H9 (cell line): ENCODE results near the gene IDNK. TPM values are rescaled to one million over a fixed set of nuclear protein-coding genes. Genes with fewer than 3 reads are reported as not detected.
A peak's percentile ranks its signal among the peaks of the same experiment; 100 is the strongest.

ENCODE experiments used
- DNase-seq: peaks from one replicate; pipeline ENCODE4 v3.0.0-alpha.2; 2017
- H2AFZ ChIP-seq: one replicate; pipeline ENCODE4 v1.6.1; 2013; ENCODE audit warnings: mild to moderate bottlenecking, low read length, control low read depth, moderate library complexity
- H2AK5ac ChIP-seq: 2 replicates; pipeline ENCODE4 v1.6.1; 2013; ENCODE audit warnings: low read length, control low read depth, mixed read lengths; ENCODE audit not compliant: insufficient read length
- H2BK120ac ChIP-seq: one replicate; pipeline ENCODE4 v1.6.1; 2013; ENCODE audit warnings: low read depth, mild to moderate bottlenecking, low read length, control low read depth, inconsistent platforms; ENCODE audit not compliant: poor library complexity, severe bottlenecking
- H2BK12ac ChIP-seq: 2 replicates; pipeline ENCODE4 v1.6.1; 2013; ENCODE audit warnings: low read length, control low read depth, mixed read lengths, low read depth; ENCODE audit not compliant: insufficient read length
- H2BK15ac ChIP-seq: 2 replicates; pipeline ENCODE4 v1.6.1; 2013; ENCODE audit warnings: low read depth, low read length, control low read depth
- H2BK20ac ChIP-seq: one replicate; pipeline ENCODE4 v1.6.1; 2013; ENCODE audit warnings: low read depth, mild to moderate bottlenecking, low read length, control low read depth, inconsistent platforms; ENCODE audit not compliant: poor library complexity, severe bottlenecking
- H2BK5ac ChIP-seq: 2 replicates; pipeline ENCODE4 v1.6.1; 2013; ENCODE audit warnings: low read length, control low read depth, mixed read lengths; ENCODE audit not compliant: insufficient read length
- H3K14ac ChIP-seq: 2 replicates; pipeline ENCODE4 v1.6.1; 2013; ENCODE audit warnings: low read length, control low read depth; ENCODE audit not compliant: insufficient read depth
- H3K18ac ChIP-seq: 2 replicates; pipeline ENCODE4 v1.6.1; 2013; ENCODE audit warnings: low read depth, mild to moderate bottlenecking, mixed read lengths, low read length, control low read depth; ENCODE audit not compliant: insufficient read length
- H3K23ac ChIP-seq: 2 replicates; pipeline ENCODE4 v1.6.1; 2013; ENCODE audit warnings: low read length, control low read depth, mixed read lengths, low read depth; ENCODE audit not compliant: insufficient read length
- H3K23me2 ChIP-seq: 2 replicates; pipeline ENCODE4 v1.6.1; 2013; ENCODE audit warnings: low read depth, mild to moderate bottlenecking, mixed read lengths, low read length, control low read depth; ENCODE audit not compliant: insufficient read length, poor library complexity, severe bottlenecking
- H3K27ac ChIP-seq: 2 replicates; pipeline ENCODE4 v1.5.1; 2013; ENCODE audit warnings: low read length, control low read depth, mixed read lengths, low read depth; ENCODE audit not compliant: insufficient read length
- H3K27me3 ChIP-seq: 2 replicates; pipeline ENCODE4 v1.6.1; 2013; ENCODE audit warnings: low read length, control low read depth, inconsistent platforms; ENCODE audit not compliant: insufficient read depth
- H3K4ac ChIP-seq: 2 replicates; pipeline ENCODE4 v1.6.1; 2013; ENCODE audit warnings: low read depth, mild to moderate bottlenecking, control low read depth, inconsistent platforms, low read length, moderate library complexity
- H3K4me1 ChIP-seq: 2 replicates; pipeline ENCODE4 v1.6.1; 2013; ENCODE audit warnings: low read length, control low read depth, inconsistent platforms; ENCODE audit not compliant: insufficient read depth
- H3K4me2 ChIP-seq: 2 replicates; pipeline ENCODE4 v1.6.1; 2013; ENCODE audit warnings: low read length, control low read depth, mixed read lengths; ENCODE audit not compliant: insufficient read length, insufficient read depth
- H3K56ac ChIP-seq: 2 replicates; pipeline ENCODE4 v1.6.1; 2013; ENCODE audit warnings: low read depth, mild to moderate bottlenecking, mixed read lengths, low read length, control low read depth; ENCODE audit not compliant: insufficient read length
- H3K79me1 ChIP-seq: 2 replicates; pipeline ENCODE4 v1.6.1; 2013; ENCODE audit warnings: low read depth, mild to moderate bottlenecking, moderate library complexity, low read length, control low read depth, inconsistent platforms; ENCODE audit not compliant: insufficient read depth, poor library complexity, severe bottlenecking
- H3K79me2 ChIP-seq: 2 replicates; pipeline ENCODE4 v1.6.1; 2013; ENCODE audit warnings: low read length, control low read depth, inconsistent platforms; ENCODE audit not compliant: insufficient read depth
- H3K9ac ChIP-seq: 2 replicates; pipeline ENCODE4 v1.6.1; 2013; ENCODE audit warnings: low read length, control low read depth, mixed read lengths; ENCODE audit not compliant: insufficient read length; ENCODE audit errors: extremely low read depth
- H3K9me3 ChIP-seq: one replicate; pipeline ENCODE4 v1.6.1; 2013; ENCODE audit warnings: low read depth, low read length, inconsistent platforms; ENCODE audit not compliant: control insufficient read depth
- H3T11ph ChIP-seq: one replicate; pipeline ENCODE4 v1.6.1; 2013; ENCODE audit warnings: mild to moderate bottlenecking, low read length, control low read depth, inconsistent platforms
- H4K20me1 ChIP-seq: one replicate; pipeline ENCODE4 v1.6.1; 2013; ENCODE audit not compliant: control insufficient read depth, insufficient read length, insufficient read depth
- H4K5ac ChIP-seq: 2 replicates; pipeline ENCODE4 v1.6.1; 2013; ENCODE audit warnings: low read depth, mild to moderate bottlenecking, mixed read lengths, low read length, control low read depth; ENCODE audit not compliant: insufficient read length
- H4K8ac ChIP-seq: replicated peaks from 2 replicates; pipeline ENCODE4 v1.6.1; 2013; ENCODE audit warnings: low read length, control low read depth, mixed read lengths, low read depth; ENCODE audit not compliant: insufficient read length
- H4K91ac ChIP-seq: 2 replicates; pipeline ENCODE4 v1.6.1; 2013; ENCODE audit warnings: low read depth, mild to moderate bottlenecking, moderate library complexity, mixed read lengths, low read length, control low read depth; ENCODE audit not compliant: insufficient read length
- H3K27ac Mint-ChIP-seq, 3 experiments: 2 replicates in 2 of 3; 3 replicates in 1 of 3; pipeline ENCODE4 v1.8.0; 2020 to 2021; ENCODE audit warnings: mixed read lengths in 3 of 3, mild to moderate bottlenecking in 1 of 3, moderate library complexity in 1 of 3
- H3K27me3 Mint-ChIP-seq: 2 replicates; pipeline ENCODE4 v1.8.0; 2021; ENCODE audit warnings: low read depth, mild to moderate bottlenecking, moderate library complexity, mixed read lengths
- H3K36me3 Mint-ChIP-seq, 3 experiments: 2 replicates in 2 of 3; 3 replicates in 1 of 3; pipeline ENCODE4 v1.8.0; 2020 to 2021; ENCODE audit warnings: low read depth in 3 of 3, mixed read lengths in 3 of 3; ENCODE audit not compliant: insufficient read depth in 1 of 3
- H3K4me1 Mint-ChIP-seq, 2 experiments: 2 replicates each; pipeline ENCODE4 v1.8.0; 2020; ENCODE audit warnings: mixed read lengths in 2 of 2
- H3K4me3 Mint-ChIP-seq, 2 experiments: 2 replicates in 1 of 2; 3 replicates in 1 of 2; pipeline ENCODE4 v1.8.0; 2020 to 2021; ENCODE audit warnings: mild to moderate bottlenecking in 2 of 2, mixed read lengths in 2 of 2, moderate library complexity in 1 of 2
- H3K9me3 Mint-ChIP-seq, 2 experiments: 2 replicates in 1 of 2; 3 replicates in 1 of 2; pipeline ENCODE4 v1.8.0; 2020; ENCODE audit warnings: mild to moderate bottlenecking in 2 of 2, mixed read lengths in 2 of 2, moderate library complexity in 1 of 2
- CTCF ChIP-seq: fragments of 200-600 bp; sonication (generic); conservative IDR thresholded peaks from 3 replicates; pipeline ENCODE4 v1.8.0; 2021; ENCODE audit warnings: antibody characterized with exemption, mild to moderate bottlenecking
- whole genome bisulfite sequencing: extraction: QIAGEN DNeasy Blood & Tissue Kit; methylation state at CpG from one replicate; pipeline ENCODE4 v1.1.7; 2013; ENCODE audit warnings: missing lambda C conversion rate, low lambda C conversion rate, mixed read lengths; ENCODE audit not compliant: insufficient read length; ENCODE audit errors: extremely low coverage; 5-methylcytosine and 5-hydroxymethylcytosine counted together
- total RNA-seq: library from RNA; stranded (reverse); gene quantifications from 2 replicates; pipeline ENCODE4 v1.2.1, GENCODE V29; 2021

IDNK gene
- total RNA-seq, 1 experiment from 2014 or later: 1.4 TPM

DNA sequence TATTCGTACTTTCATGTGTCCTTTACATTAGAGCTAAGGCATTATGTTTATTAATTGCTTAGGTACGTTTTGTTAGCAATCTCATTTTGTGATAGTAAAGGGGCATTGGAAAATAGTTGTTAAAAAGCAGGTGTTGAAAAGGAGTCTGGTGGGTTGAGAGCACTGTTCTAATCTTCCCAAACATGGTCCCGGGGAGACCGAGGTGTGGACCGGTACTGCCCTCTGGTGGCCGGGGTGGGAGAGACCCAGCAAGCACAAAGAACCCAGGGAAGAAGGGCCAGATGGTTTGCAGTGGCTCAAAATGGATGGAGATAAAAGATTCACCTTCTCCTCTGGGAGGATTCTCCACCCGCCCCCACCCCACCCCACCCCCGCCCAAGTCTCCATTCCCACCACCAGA is 26.1 kb downstream of the IDNK start:
- H3K27me3 Mint-ChIP-seq: no peaks in the 10 kb centered on the region; the same call in 1 of the 2 replicates
- Histone ChIP-seq H3T11ph (no peak overlapping the region), H3K18ac (no peak overlapping the region), H3K79me1 (no peaks in the 10 kb centered on the region), H3K9ac (no peak overlapping the region), H2BK120ac (no peak overlapping the region), H2AK5ac (no peak overlapping the region), H3K23ac (no peak overlapping the region), H3K4me1 (no peaks in the 10 kb centered on the region), H2BK15ac (no peak overlapping the region), H3K79me2 (no peaks in the 10 kb centered on the region), H3K23me2 (no peaks in the 10 kb centered on the region), H4K91ac (no peak overlapping the region), H3K4ac (no peak overlapping the region), H4K8ac (no peak overlapping the region), H3K56ac (no peak overlapping the region), H4K20me1 (no peaks in the 10 kb centered on the region), H2BK5ac (no peak overlapping the region), H4K5ac (no peak overlapping the region), H2BK12ac (no peak overlapping the region), H3K4me2 (no peak overlapping the region), H3K14ac (no peak overlapping the region), H3K9me3 (peaks cover 6% of the 10 kb centered on the region), H3K27ac (no peak overlapping the region), H2AFZ (no peak overlapping the region), H2BK20ac (no peak overlapping the region), H3K27me3 (no peaks in the 10 kb centered on the region)
- DNase-seq: peak; percentile 82
- H3K36me3 Mint-ChIP-seq: peaks cover 24 to 44% (median 32%) of the 10 kb centered on the region in 3 experiments
- TF ChIP-seq CTCF: peak; percentile 88
- H3K4me3 Mint-ChIP-seq: no peak overlapping the region
- H3K4me1 Mint-ChIP-seq: peaks cover 16 to 17% of the 10 kb centered on the region in 2 experiments
- peak overlapping the region in 2 of 3 experiments; percentile 51 to 59; a peak in 3 of 7 replicates for H3K27ac Mint-ChIP-seq
- no CpG with 5 or more reads among the region's 8 CpGs for WGBS
- H3K9me3 Mint-ChIP-seq: peaks cover 4 to 7% of the 10 kb centered on the region in 2 experiments; a peak in 3 of 5 replicates
